CD8-positive, alpha-beta memory T cell (primary cell): ENCODE measurements around the gene YTHDF1. TPM values are rescaled to one million over a fixed set of nuclear protein-coding genes. Genes with fewer than 3 reads are reported as not detected.

ENCODE experiments used
- CTCF ChIA-PET: fragments of 350-600 bp; sonication (Branson Sonifier 250); formaldehyde crosslinking; loops from one replicate; lab custom pipeline; 2021; ENCODE audit warnings: antibody characterized with exemption; lab: Charles Lee
- POLR2A ChIA-PET: fragments of 350-600 bp; sonication (Branson Sonifier 250); formaldehyde crosslinking; loops from one replicate; lab custom pipeline; 2021; ENCODE audit warnings: antibody characterized with exemption; lab: Charles Lee
- DNase-seq, 5 donors: peaks; one replicate each; pipeline versions ENCODE4 v3.0.0 to v3.0.0-alpha.2; 2020 to 2022; ENCODE audit warnings: mixed read lengths in 1 of 5
- H3K27ac ChIP-seq: one replicate; pipeline ENCODE4 v1.7.0; 2013; ENCODE audit warnings: low read depth, mild to moderate bottlenecking, low read length, moderate library complexity
- H3K27me3 ChIP-seq: 2 replicates; pipeline ENCODE4 v1.7.0; 2013; ENCODE audit warnings: low read length, mild to moderate bottlenecking; ENCODE audit not compliant: insufficient read depth, poor library complexity, severe bottlenecking
- H3K36me3 ChIP-seq: 2 replicates; pipeline ENCODE4 v1.7.0; 2013; ENCODE audit warnings: mild to moderate bottlenecking, low read length, moderate library complexity; ENCODE audit not compliant: insufficient read depth
- H3K4me1 ChIP-seq: 2 replicates; pipeline ENCODE4 v1.7.0; 2013; ENCODE audit warnings: mild to moderate bottlenecking, low read length, moderate library complexity; ENCODE audit not compliant: insufficient read depth
- H3K4me3 ChIP-seq: 2 replicates; pipeline ENCODE4 v1.7.0; 2013; ENCODE audit warnings: mild to moderate bottlenecking, low read length
- H3K9me3 ChIP-seq: 2 replicates; pipeline ENCODE4 v1.7.0; 2013; ENCODE audit warnings: mild to moderate bottlenecking, low read length
- H3K27ac Mint-ChIP-seq, 8 donors: one replicate each; pipeline ENCODE4 v1.8.0; 2020 to 2021; ENCODE audit warnings: mixed read lengths in 8 of 8, mild to moderate bottlenecking in 6 of 8, inconsistent platforms in 3 of 8, moderate library complexity in 3 of 8
- H3K27me3 Mint-ChIP-seq, 2 donors: one replicate each; pipeline ENCODE4 v1.8.0; 2020 to 2021; ENCODE audit warnings: mixed read lengths in 2 of 2, mild to moderate bottlenecking in 1 of 2, moderate library complexity in 1 of 2
- H3K36me3 Mint-ChIP-seq, 3 donors: one replicate each; pipeline ENCODE4 v1.8.0; 2020 to 2021; ENCODE audit warnings: mixed read lengths in 3 of 3, inconsistent platforms in 1 of 3, mild to moderate bottlenecking in 1 of 3
- H3K4me1 Mint-ChIP-seq, 3 donors: one replicate each; pipeline ENCODE4 v1.8.0; 2020 to 2021; ENCODE audit warnings: mixed read lengths in 3 of 3, inconsistent platforms in 1 of 3, mild to moderate bottlenecking in 1 of 3
- H3K4me3 Mint-ChIP-seq, 7 donors: one replicate each; pipeline ENCODE4 v1.8.0; 2020 to 2021; ENCODE audit warnings: mixed read lengths in 7 of 7, mild to moderate bottlenecking in 6 of 7, moderate library complexity in 4 of 7, inconsistent platforms in 2 of 7
- H3K9me3 Mint-ChIP-seq, 5 donors: one replicate each; pipeline ENCODE4 v1.8.0; 2020 to 2022; ENCODE audit warnings: mixed read lengths in 5 of 5, mild to moderate bottlenecking in 3 of 5, moderate library complexity in 2 of 5, inconsistent platforms in 1 of 5
- polyA plus RNA-seq: library from polyadenylated mRNA; unstranded; fragments of 300-500 nt; fragmentation: Illumina TruSeq; gene quantifications from one replicate; pipeline ENCODE4 v1.2.3, GENCODE V29; 2021
- total RNA-seq, 2 experiments: library from RNA; stranded (reverse); gene quantifications; one replicate each; pipeline ENCODE4 v1.2.3, GENCODE V29; 2021

YTHDF1 gene
- total and polyA plus RNA-seq, 3 experiments from 2014 or later = 43.1 to 47.5 (median 47.0) TPM

DNA sequence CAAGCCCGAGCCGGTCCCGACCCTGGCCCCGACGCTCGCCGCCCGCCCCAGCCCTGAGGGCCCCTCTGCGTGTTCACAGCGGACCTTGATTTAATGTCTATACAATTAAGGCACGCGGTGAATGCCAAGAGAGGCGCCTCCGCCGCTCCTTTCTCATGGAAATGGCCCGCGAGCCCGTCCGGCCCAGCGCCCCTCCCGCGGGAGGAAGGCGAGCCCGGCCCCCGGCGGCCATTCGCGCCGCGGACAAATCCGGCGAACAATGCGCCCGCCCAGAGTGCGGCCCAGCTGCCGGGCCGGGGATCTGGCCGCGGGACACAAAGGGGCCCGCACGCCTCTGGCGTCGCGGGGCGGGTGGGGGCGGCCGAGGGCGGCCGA is 37.5 kb downstream of the YTHDF1 start:
- no peak for DNase-seq
- no peak overlapping the region for H3K4me3 Mint-ChIP-seq
- H3K36me3 Mint-ChIP-seq = no peaks in the 10 kb centered on the region
- no peaks in the 10 kb centered on the region for H3K9me3 ChIP-seq
- H3K27me3 Mint-ChIP-seq = peaks cover 36% of the 10 kb centered on the region in 2 donors
- H3K36me3 ChIP-seq = no peaks in the 10 kb centered on the region
- no peak overlapping the region for H3K27ac Mint-ChIP-seq
- peaks cover 43% of the 10 kb centered on the region for H3K27me3 ChIP-seq
- peaks cover 5 to 24% (median 12%) of the 10 kb centered on the region in 3 donors for H3K4me1 Mint-ChIP-seq
- H3K9me3 Mint-ChIP-seq = peaks cover 0 to 3% (median 0%) of the 10 kb centered on the region in 5 donors
- no peak overlapping the region for H3K4me3 ChIP-seq
- ChIA-PET POLR2A (no interaction called here), CTCF (no interaction called here)
- peaks cover 6% of the 10 kb centered on the region for H3K4me1 ChIP-seq
- no peak overlapping the region for H3K27ac ChIP-seq

DNA sequence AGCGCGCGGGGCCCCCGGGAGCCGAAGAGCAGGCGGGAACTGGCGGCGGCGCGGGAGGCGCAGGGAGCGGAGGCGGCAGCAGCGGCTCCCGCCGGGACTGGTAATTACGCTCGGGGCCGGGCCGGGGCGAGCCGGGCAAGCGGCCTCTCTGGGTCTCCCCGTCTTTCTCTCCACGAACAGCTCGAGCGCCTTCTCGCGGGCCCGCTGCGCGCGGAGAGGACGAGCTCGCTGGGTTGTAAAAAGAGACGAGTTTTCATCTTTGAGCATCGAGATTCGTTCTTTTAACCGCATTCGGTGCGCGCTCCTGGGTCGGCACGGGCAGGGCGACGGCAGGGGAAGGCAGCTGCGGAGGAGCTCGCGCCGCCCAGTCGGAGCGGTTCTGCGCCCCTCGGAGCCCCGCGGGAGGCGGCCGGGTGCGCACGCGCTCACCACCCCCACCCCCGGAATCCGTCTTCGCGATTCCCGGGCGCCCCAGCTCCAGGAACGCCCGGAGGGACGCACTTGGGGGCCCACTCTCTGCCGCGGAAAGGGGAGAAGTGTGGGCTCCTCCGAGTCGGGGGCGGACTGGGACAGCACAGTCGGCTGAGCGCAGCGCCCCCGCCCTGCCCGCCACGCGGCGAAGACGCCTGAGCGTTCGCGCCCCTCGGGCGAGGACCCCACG is 38.0 kb downstream of the YTHDF1 start:
- Mint-ChIP-seq H3K4me1 (peaks cover 5 to 24% (median 12%) of the 10 kb centered on the region in 3 donors), H3K4me3 (peak overlapping the region in 3 of 7 donors; percentile 48 to 72 (median 52)), H3K27ac (no peak overlapping the region), H3K27me3 (peaks cover 33 to 36% of the 10 kb centered on the region in 2 donors), H3K9me3 (peaks cover 0 to 3% (median 0%) of the 10 kb centered on the region in 5 donors), H3K36me3 (no peaks in the 10 kb centered on the region)
- no peak for DNase-seq
- H3K27me3 ChIP-seq = peaks cover 40% of the 10 kb centered on the region
- no peak overlapping the region for H3K4me3 ChIP-seq
- ChIA-PET CTCF (interaction anchor here (1.8 kb wide), 1 partner anchor 46 kb away, joined by 6 read pairs; no protein-coding TSS in a partner anchor), POLR2A (no interaction called here)
- no peaks in the 10 kb centered on the region for H3K36me3 ChIP-seq
- no peak overlapping the region for H3K27ac ChIP-seq
- H3K9me3 ChIP-seq = no peaks in the 10 kb centered on the region
- peaks cover 6% of the 10 kb centered on the region for H3K4me1 ChIP-seq

- no peak overlapping the region for H3K27ac Mint-ChIP-seq
- H3K4me1 ChIP-seq = peaks cover 6% of the 10 kb centered on the region
- H3K27me3 ChIP-seq = peaks cover 40% of the 10 kb centered on the region
- ChIA-PET POLR2A (no interaction called here), CTCF (interaction anchor here (1.8 kb wide), 1 partner anchor 47 kb away, joined by 6 read pairs; no protein-coding TSS in a partner anchor)
- H3K36me3 Mint-ChIP-seq = no peaks in the 10 kb centered on the region
- H3K36me3 ChIP-seq = no peaks in the 10 kb centered on the region
- H3K27ac ChIP-seq = no peak overlapping the region
- no peak overlapping the region for H3K4me3 ChIP-seq
- H3K27me3 Mint-ChIP-seq = peaks cover 29 to 36% of the 10 kb centered on the region in 2 donors
- H3K9me3 ChIP-seq = no peaks in the 10 kb centered on the region
- H3K4me1 Mint-ChIP-seq = peaks cover 5 to 24% (median 12%) of the 10 kb centered on the region in 3 donors
- peaks cover 0 to 3% (median 0%) of the 10 kb centered on the region in 5 donors for H3K9me3 Mint-ChIP-seq
- peak overlapping the region in 4 of 7 donors; percentile 3 to 54 (median 12) for H3K4me3 Mint-ChIP-seq
- DNase-seq = no peak
Observed at GRCh38 chr20:63177134-63177784, 38.7 kb downstream of the YTHDF1 start.

GRCh38 chr20:63176427-63177133 is 39.4 kb downstream of the YTHDF1 start:
- H3K9me3 ChIP-seq = no peaks in the 10 kb centered on the region
- no peak for DNase-seq
- H3K27me3 ChIP-seq = peaks cover 35% of the 10 kb centered on the region
- peaks cover 6% of the 10 kb centered on the region for H3K4me1 ChIP-seq
- H3K4me3 ChIP-seq = no peak overlapping the region
- H3K36me3 ChIP-seq = no peaks in the 10 kb centered on the region
- no peaks in the 10 kb centered on the region for H3K36me3 Mint-ChIP-seq
- ChIA-PET CTCF (interaction anchor here (1.8 kb wide), 1 partner anchor 47 kb away, joined by 6 read pairs; no protein-coding TSS in a partner anchor), POLR2A (no interaction called here)
- H3K27me3 Mint-ChIP-seq = peaks cover 29 to 38% of the 10 kb centered on the region in 2 donors
- H3K4me1 Mint-ChIP-seq = peaks cover 5 to 24% (median 12%) of the 10 kb centered on the region in 3 donors
- no peak overlapping the region for H3K27ac ChIP-seq
- peak overlapping the region; percentile 41 to 71 (median 54) for H3K4me3 Mint-ChIP-seq
- H3K27ac Mint-ChIP-seq = peak overlapping the region in 1 of 8 donors; percentile 68
- peaks cover 0 to 3% (median 0%) of the 10 kb centered on the region in 5 donors for H3K9me3 Mint-ChIP-seq

DNA sequence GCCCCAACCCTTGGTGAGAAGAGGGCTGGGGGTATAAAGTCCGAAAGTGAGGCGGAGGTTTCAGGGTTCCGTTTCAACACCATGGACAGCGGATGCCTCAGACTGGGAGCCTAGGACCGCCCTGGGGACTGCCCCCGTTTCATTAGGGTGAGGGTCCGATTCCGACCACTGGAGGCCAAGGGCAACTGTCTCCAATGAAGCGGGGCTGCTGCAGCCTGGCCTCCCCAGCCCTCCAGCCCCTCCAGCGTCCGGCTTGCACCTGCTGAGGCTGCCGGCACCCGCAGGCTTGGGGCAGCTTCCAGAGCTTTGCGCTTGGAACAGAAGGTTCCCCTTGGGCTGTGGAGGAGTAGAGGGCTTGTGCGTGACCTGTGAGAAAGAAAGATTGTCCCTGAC is 39.9 kb downstream of the YTHDF1 start:
- no peaks in the 10 kb centered on the region for H3K36me3 Mint-ChIP-seq
- Histone ChIP-seq H3K4me1 (peaks cover 6% of the 10 kb centered on the region), H3K27ac (no peak overlapping the region), H3K4me3 (no peak overlapping the region), H3K9me3 (no peaks in the 10 kb centered on the region), H3K27me3 (peaks cover 33% of the 10 kb centered on the region), H3K36me3 (no peaks in the 10 kb centered on the region)
- DNase-seq = no peak
- ChIA-PET POLR2A (no interaction called here), CTCF (no interaction called here)
- H3K4me3 Mint-ChIP-seq = peak overlapping the region; percentile 41 to 71 (median 50)
- peaks cover 5 to 24% (median 12%) of the 10 kb centered on the region in 3 donors for H3K4me1 Mint-ChIP-seq
- H3K27ac Mint-ChIP-seq = peak overlapping the region in 1 of 8 donors; percentile 68
- peaks cover 29 to 34% of the 10 kb centered on the region in 2 donors for H3K27me3 Mint-ChIP-seq
- H3K9me3 Mint-ChIP-seq = peaks cover 0 to 3% (median 0%) of the 10 kb centered on the region in 5 donors

DNA sequence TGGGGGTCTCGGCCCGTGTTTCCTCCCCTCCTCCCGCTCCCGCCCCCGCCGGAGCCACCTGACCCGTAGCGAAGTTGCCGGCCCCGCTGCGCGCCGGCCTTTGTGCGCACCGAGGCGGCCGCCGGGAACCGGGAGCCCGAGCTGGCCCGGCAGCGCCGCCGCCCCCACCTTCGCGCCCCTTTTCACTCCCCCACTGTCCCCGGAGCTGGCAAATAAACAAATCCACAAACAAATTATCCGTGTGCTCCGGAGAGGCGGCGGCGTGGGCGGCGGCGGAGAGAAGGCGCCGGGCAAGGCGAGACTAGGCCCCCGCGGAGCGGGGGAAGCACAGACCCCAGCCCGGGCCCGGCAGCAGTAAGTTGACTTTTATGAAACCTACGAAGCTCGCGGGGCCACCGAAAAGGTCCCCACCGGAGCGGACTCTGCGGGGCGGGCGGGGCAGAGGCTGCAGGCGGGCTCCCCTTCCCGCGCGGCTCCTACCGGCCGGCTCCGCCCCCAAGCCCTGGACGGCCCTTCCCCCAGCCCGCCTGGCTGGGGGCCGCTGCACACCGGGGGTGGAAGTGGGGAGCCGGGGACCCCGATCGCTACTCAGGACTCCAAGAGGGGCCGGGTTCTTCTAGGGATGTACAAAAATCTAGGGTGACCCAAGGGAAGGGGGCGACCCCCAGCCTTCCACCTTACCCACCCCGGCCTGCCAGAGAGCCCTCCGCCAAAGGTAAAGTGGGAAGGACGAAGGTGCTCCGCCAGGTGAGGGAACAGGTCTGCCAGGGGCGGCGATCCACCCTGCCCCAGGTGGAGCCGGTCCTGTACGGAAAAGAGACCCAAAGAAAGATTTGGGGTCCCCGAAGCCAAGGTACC is 40.7 kb downstream of the YTHDF1 start:
- Mint-ChIP-seq H3K27ac (no peak overlapping the region), H3K27me3 (peaks cover 25 to 31% of the 10 kb centered on the region in 2 donors), H3K4me1 (peaks cover 5 to 21% (median 10%) of the 10 kb centered on the region in 3 donors), H3K36me3 (no peaks in the 10 kb centered on the region), H3K9me3 (peaks cover 0 to 3% (median 0%) of the 10 kb centered on the region in 5 donors), H3K4me3 (no peak overlapping the region)
- ChIA-PET POLR2A (no interaction called here), CTCF (no interaction called here)
- no peak for DNase-seq
- Histone ChIP-seq H3K27ac (no peak overlapping the region), H3K27me3 (peaks cover 31% of the 10 kb centered on the region), H3K36me3 (no peaks in the 10 kb centered on the region), H3K9me3 (no peaks in the 10 kb centered on the region), H3K4me1 (peaks cover 6% of the 10 kb centered on the region), H3K4me3 (no peak overlapping the region)

- H3K27ac ChIP-seq = no peak overlapping the region
- H3K27me3 ChIP-seq = peaks cover 28% of the 10 kb centered on the region
- H3K36me3 ChIP-seq = no peaks in the 10 kb centered on the region
- no peaks in the 10 kb centered on the region for H3K36me3 Mint-ChIP-seq
- no peak overlapping the region for H3K4me3 ChIP-seq
- H3K4me1 ChIP-seq = peaks cover 2% of the 10 kb centered on the region
- no peak overlapping the region for H3K4me3 Mint-ChIP-seq
- CTCF ChIA-PET = no interaction called here
- no peak overlapping the region for H3K27ac Mint-ChIP-seq
- H3K4me1 Mint-ChIP-seq = peaks cover 5 to 17% (median 8%) of the 10 kb centered on the region in 3 donors
- DNase-seq = no peak
- no peaks in the 10 kb centered on the region for H3K9me3 ChIP-seq
- peaks cover 0 to 3% (median 0%) of the 10 kb centered on the region in 5 donors for H3K9me3 Mint-ChIP-seq
- POLR2A ChIA-PET = no interaction called here
- peaks cover 23 to 27% of the 10 kb centered on the region in 2 donors for H3K27me3 Mint-ChIP-seq
Observed at GRCh38 chr20:63174309-63175037, 41.5 kb downstream of the YTHDF1 start.
